A673 (cell line): ENCODE measurements around the gene TRIM14. TPM values are rescaled to one million over a fixed set of nuclear protein-coding genes. Genes with fewer than 3 reads are reported as not detected.

ENCODE experiments used
- BruUV-seq: library from RNA; stranded (reverse); fragments of 400-500 nt; replicated peaks from 2 replicates; lab custom pipeline; 2021; lab: Mats Ljungman, UMichigan
- CTCF ChIA-PET: fragments of 300-600 bp; sonication (Branson Sonifier 250); formaldehyde crosslinking; loops from one replicate; lab custom pipeline; 2022; ENCODE audit warnings: antibody characterized with exemption; lab: Charles Lee
- POLR2A ChIA-PET: fragments of 300-600 bp; sonication (Branson Sonifier 250); formaldehyde crosslinking; loops from one replicate; lab custom pipeline; 2022; ENCODE audit warnings: antibody characterized with exemption; ENCODE audit not compliant: low non-redundant PET; lab: Charles Lee
- DNase-seq: peaks from one replicate; pipeline ENCODE4 v3.0.0-alpha.2; 2015; ENCODE audit warnings: low spot score
- H3K27ac ChIP-seq: fragments of 200-600 bp; sonication (generic); 2 replicates; pipeline ENCODE4 v1.5.1; 2016; ENCODE audit warnings: mixed run types, low read depth, mild to moderate bottlenecking, mixed read lengths, antibody characterized with exemption, low read length; ENCODE audit not compliant: poor library complexity, severe bottlenecking
- H3K27me3 ChIP-seq: fragments of 200-600 bp; sonication (generic); replicated peaks from 2 replicates; pipeline ENCODE4 v1.6.1; 2017; ENCODE audit warnings: mixed run types, low read depth, mild to moderate bottlenecking, mixed read lengths, antibody characterized with exemption, low read length; ENCODE audit not compliant: insufficient read depth, poor library complexity
- H3K36me3 ChIP-seq: fragments of 200-600 bp; sonication (generic); 2 replicates; pipeline ENCODE4 v1.6.1; 2016; ENCODE audit warnings: mixed run types, mild to moderate bottlenecking, mixed read lengths, antibody characterized with exemption, low read length; ENCODE audit not compliant: insufficient read depth, poor library complexity, severe bottlenecking
- H3K4me1 ChIP-seq: fragments of 200-600 bp; sonication (generic); 2 replicates; pipeline ENCODE4 v1.6.1; 2017; ENCODE audit warnings: mixed run types, mild to moderate bottlenecking, mixed read lengths, antibody characterized with exemption, low read length; ENCODE audit not compliant: insufficient read depth, poor library complexity, severe bottlenecking
- H3K4me3 ChIP-seq: fragments of 200-600 bp; sonication (generic); 2 replicates; pipeline ENCODE4 v1.5.1; 2016; ENCODE audit warnings: low read depth, mixed run types, mild to moderate bottlenecking, mixed read lengths, low read length; ENCODE audit not compliant: poor library complexity, severe bottlenecking
- H3K9me3 ChIP-seq: fragments of 200-600 bp; sonication (generic); 2 replicates; pipeline ENCODE4 v1.6.1; 2016; ENCODE audit warnings: mixed run types, low read depth, mild to moderate bottlenecking, mixed read lengths, antibody characterized with exemption, low read length; ENCODE audit not compliant: poor library complexity, severe bottlenecking
- EZH2 ChIP-seq: fragments of 200-600 bp; sonication (generic); IDR thresholded peaks from 2 replicates; pipeline ENCODE4 v1.6.1; 2017; ENCODE audit warnings: borderline replicate concordance, low read depth, mild to moderate bottlenecking, mixed read lengths, antibody characterized with exemption, low read length; ENCODE audit not compliant: poor library complexity, severe bottlenecking
- intact Hi-C: fragments of 100-400 bp; cut with micrococcal nuclease; formaldehyde crosslinking; loops from one replicate; pipeline ENCODE4 v1.10.0; 2022; ENCODE audit not compliant: unreplicated experiment
- total RNA-seq: library from RNA; stranded (reverse); gene quantifications from 2 replicates; pipeline ENCODE4 v1.2.3, GENCODE V29; 2021
- TF ChIP-seq, protein P1 (sequence below): fragments of 300-800, 200-600 bp; sonication (generic); conservative IDR thresholded peaks from 2 replicates; pipeline ENCODE4 v1.5.1; 2017; ENCODE audit warnings: low read depth, mild to moderate bottlenecking, antibody characterized with exemption, low read length, moderate library complexity, mixed read lengths

Gene TRIM14
- total RNA-seq, 1 experiment from 2014 or later: 3.8 TPM

GRCh38 chr9:98087420-98088354 is 31.3 kb downstream of the TRIM14 start:
- intact Hi-C loops: no loop called here
- no peaks in the 10 kb centered on the region for H3K27me3 ChIP-seq
- no TSS peak for BruUV-seq
- peak; percentile 63 for DNase-seq
- H3K9me3 ChIP-seq: no peaks in the 10 kb centered on the region
- H3K27ac ChIP-seq: no peak overlapping the region
- ChIA-PET POLR2A (no interaction called here), CTCF (no interaction called here)
- TF ChIP-seq EZH2: no peak
- TF ChIP-seq, protein P1, sequence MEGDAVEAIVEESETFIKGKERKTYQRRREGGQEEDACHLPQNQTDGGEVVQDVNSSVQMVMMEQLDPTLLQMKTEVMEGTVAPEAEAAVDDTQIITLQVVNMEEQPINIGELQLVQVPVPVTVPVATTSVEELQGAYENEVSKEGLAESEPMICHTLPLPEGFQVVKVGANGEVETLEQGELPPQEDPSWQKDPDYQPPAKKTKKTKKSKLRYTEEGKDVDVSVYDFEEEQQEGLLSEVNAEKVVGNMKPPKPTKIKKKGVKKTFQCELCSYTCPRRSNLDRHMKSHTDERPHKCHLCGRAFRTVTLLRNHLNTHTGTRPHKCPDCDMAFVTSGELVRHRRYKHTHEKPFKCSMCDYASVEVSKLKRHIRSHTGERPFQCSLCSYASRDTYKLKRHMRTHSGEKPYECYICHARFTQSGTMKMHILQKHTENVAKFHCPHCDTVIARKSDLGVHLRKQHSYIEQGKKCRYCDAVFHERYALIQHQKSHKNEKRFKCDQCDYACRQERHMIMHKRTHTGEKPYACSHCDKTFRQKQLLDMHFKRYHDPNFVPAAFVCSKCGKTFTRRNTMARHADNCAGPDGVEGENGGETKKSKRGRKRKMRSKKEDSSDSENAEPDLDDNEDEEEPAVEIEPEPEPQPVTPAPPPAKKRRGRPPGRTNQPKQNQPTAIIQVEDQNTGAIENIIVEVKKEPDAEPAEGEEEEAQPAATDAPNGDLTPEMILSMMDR: no peak
- H3K4me1 ChIP-seq: peaks cover 4% of the 10 kb centered on the region
- peak overlapping the region; percentile 39 for H3K4me3 ChIP-seq
- no peaks in the 10 kb centered on the region for H3K36me3 ChIP-seq

DNA sequence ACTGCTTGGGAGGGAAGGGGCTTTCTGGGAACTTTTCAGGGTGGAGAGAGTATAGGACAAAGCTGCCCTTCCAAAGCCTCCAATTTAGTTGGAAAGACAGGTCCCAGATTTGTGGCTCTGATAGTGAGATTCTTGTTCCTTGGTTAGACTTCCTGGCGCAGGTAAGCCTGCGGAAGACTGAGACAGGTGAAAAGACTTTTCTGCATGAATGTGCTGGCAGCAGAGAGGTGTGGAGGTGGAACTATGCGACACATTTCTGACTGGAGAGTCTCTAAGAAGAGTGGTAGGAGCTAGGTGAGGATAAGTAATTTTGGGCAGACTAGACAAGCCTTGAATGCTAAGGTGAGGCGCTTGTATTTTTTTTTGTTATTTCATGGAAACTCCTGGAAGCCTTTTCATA is 32.6 kb downstream of the TRIM14 start:
- TF ChIP-seq, protein P1: no peak
- no peak for TF ChIP-seq EZH2
- intact Hi-C loops: no loop called here
- ChIA-PET CTCF (no interaction called here), POLR2A (no interaction called here)
- no TSS peak for BruUV-seq
- Histone ChIP-seq H3K4me3 (no peak overlapping the region), H3K27me3 (no peaks in the 10 kb centered on the region), H3K27ac (no peak overlapping the region), H3K4me1 (peaks cover 4% of the 10 kb centered on the region), H3K9me3 (no peaks in the 10 kb centered on the region), H3K36me3 (peaks cover 10% of the 10 kb centered on the region)
- no peak for DNase-seq

- no peak for DNase-seq
- intact Hi-C loops: no loop called here
- Histone ChIP-seq H3K27ac (no peak overlapping the region), H3K4me3 (no peak overlapping the region), H3K27me3 (no peaks in the 10 kb centered on the region), H3K4me1 (peaks cover 4% of the 10 kb centered on the region), H3K9me3 (no peaks in the 10 kb centered on the region), H3K36me3 (peaks cover 10% of the 10 kb centered on the region)
- ChIA-PET POLR2A (no interaction called here), CTCF (no interaction called here)
- BruUV-seq: no TSS peak
- TF ChIP-seq, protein P1: no peak
- no peak for TF ChIP-seq EZH2
These were observed 33.1 kb downstream of the TRIM14 start for GRCh38 chr9:98085944-98086343.
